Tibial artery (tissue), 4 donors: ENCODE results near the gene LZTS3.

Experiments used
- DNase-seq, 2 donors: peaks; one replicate each; pipeline ENCODE4 v3.0.0-alpha.2; 2019
- H3K27ac ChIP-seq, 2 donors: fragments of 200-600 bp; sonication (generic) in 1 of 2; 1 replicate in 1 of 2; 2 replicates in 1 of 2; pipeline ENCODE4 v1.5.1; 2018 to 2019; ENCODE audit warnings: mild to moderate bottlenecking in 1 of 2
- H3K27me3 ChIP-seq, 2 donors: fragments of 200-600 bp; sonication (generic) in 1 of 2; one replicate each; pipeline versions ENCODE4 v1.5.1 to v1.6.0; 2016 to 2019
- H3K36me3 ChIP-seq, 3 donors: fragments of 200-600 bp; sonication (generic) in 2 of 3; one replicate each; pipeline ENCODE4 v1.5.1; 2016 to 2019; ENCODE audit warnings: mild to moderate bottlenecking in 2 of 3
- H3K4me1 ChIP-seq, 4 donors: fragments of 200-600 bp; sonication (generic) in 2 of 4; 1 replicate in 3 of 4; 2 replicates in 1 of 4; pipeline ENCODE4 v1.5.1; 2016 to 2019
- H3K4me3 ChIP-seq, 2 donors: fragments of 200-600 bp; sonication (generic) in 1 of 2; 1 replicate in 1 of 2; 2 replicates in 1 of 2; pipeline ENCODE4 v1.5.1; 2018 to 2019; ENCODE audit warnings: mild to moderate bottlenecking in 2 of 2
- H3K9me3 ChIP-seq, 3 donors: fragments of 200-600 bp; sonication (generic) in 1 of 3; one replicate each; pipeline ENCODE4 v1.5.1; 2016 to 2019
- CTCF ChIP-seq, 2 experiments: fragments of 200-600 bp in 1 of 2; fragments of 450-650 bp in 1 of 2; IDR thresholded peaks; one replicate each; pipeline ENCODE4 v1.5.1; 2017 to 2019; ENCODE audit warnings: antibody characterized with exemption in 2 of 2, mild to moderate bottlenecking in 1 of 2, moderate library complexity in 1 of 2
- intact Hi-C: fragments of 100-400 bp; cut with DNase I; formaldehyde crosslinking; loops from one replicate; pipeline ENCODE4 v1.15.0; 2023; ENCODE audit warnings: low total_unique reads

LZTS3 gene

GRCh38 chr20:3166913-3167342 lies 6.4 kb downstream of the LZTS3 start:
- intact Hi-C loops: no loop called here
- H3K4me3 ChIP-seq: no peak overlapping the region
- no peak overlapping the region for H3K27ac ChIP-seq
- no peak for TF ChIP-seq CTCF (IDR thresholded peaks at IDR 0.05)
- peaks cover 0 to 15% (median 0%) of the 10 kb centered on the region in 4 donors for H3K4me1 ChIP-seq
- peaks cover 0 to 29% of the 10 kb centered on the region in 2 donors for H3K27me3 ChIP-seq
- peak in 1 of 2 donors; percentile 60 for DNase-seq
- peaks cover 0 to 8% (median 0%) of the 10 kb centered on the region in 3 donors for H3K36me3 ChIP-seq
- no peaks in the 10 kb centered on the region for H3K9me3 ChIP-seq

GRCh38 chr20:3166338-3166912 lies 6.9 kb downstream of the LZTS3 start:
- Histone ChIP-seq H3K27me3 (peaks cover 0 to 29% of the 10 kb centered on the region in 2 donors), H3K36me3 (peaks cover 0 to 8% (median 0%) of the 10 kb centered on the region in 3 donors), H3K4me1 (peaks cover 0 to 14% (median 0%) of the 10 kb centered on the region in 4 donors), H3K27ac (no peak overlapping the region), H3K9me3 (no peaks in the 10 kb centered on the region), H3K4me3 (no peak overlapping the region)
- TF ChIP-seq CTCF (IDR thresholded peaks at IDR 0.05): no peak
- peak in 1 of 2 donors; percentile 53 for DNase-seq
- intact Hi-C loops: no loop called here

GRCh38 chr20:3165473-3166337 lies 7.6 kb downstream of the LZTS3 start:
- peaks cover 0 to 14% (median 0%) of the 10 kb centered on the region in 4 donors for H3K4me1 ChIP-seq
- no peak overlapping the region for H3K27ac ChIP-seq
- intact Hi-C loops: no loop called here
- no peaks in the 10 kb centered on the region for H3K9me3 ChIP-seq
- H3K4me3 ChIP-seq: no peak overlapping the region
- no peak for TF ChIP-seq CTCF (IDR thresholded peaks at IDR 0.05)
- DNase-seq: peak; percentile 44 to 67
- peaks cover 0 to 8% (median 0%) of the 10 kb centered on the region in 3 donors for H3K36me3 ChIP-seq
- peaks cover 0 to 29% of the 10 kb centered on the region in 2 donors for H3K27me3 ChIP-seq

- H3K27me3 ChIP-seq: peaks cover 0 to 29% of the 10 kb centered on the region in 2 donors
- H3K36me3 ChIP-seq: peaks cover 0 to 8% (median 0%) of the 10 kb centered on the region in 3 donors
- no peak for TF ChIP-seq CTCF (IDR thresholded peaks at IDR 0.05)
- H3K27ac ChIP-seq: no peak overlapping the region
- H3K4me1 ChIP-seq: peaks cover 0 to 14% (median 1%) of the 10 kb centered on the region in 4 donors
- H3K9me3 ChIP-seq: no peaks in the 10 kb centered on the region
- intact Hi-C loops: no loop called here
- peak in 1 of 2 donors; percentile 62 for DNase-seq
- peak overlapping the region in 1 of 2 donors; percentile 20 for H3K4me3 ChIP-seq
Observed at GRCh38 chr20:3164763-3165410, 8.5 kb downstream of the LZTS3 start.

GRCh38 chr20:3164043-3164762 lies 9.1 kb downstream of the LZTS3 start:
- TF ChIP-seq CTCF (IDR thresholded peaks at IDR 0.05): no peak
- intact Hi-C loops: no loop called here

More at GRCh38 chr20:3164043-3164762, 9.1 kb downstream of the LZTS3 start:
- no peak for DNase-seq
- no peak overlapping the region for H3K27ac ChIP-seq
- peaks cover 0 to 14% (median 2%) of the 10 kb centered on the region in 4 donors for H3K4me1 ChIP-seq
- no peaks in the 10 kb centered on the region for H3K9me3 ChIP-seq
- H3K36me3 ChIP-seq: peaks cover 0 to 8% (median 0%) of the 10 kb centered on the region in 3 donors
- peaks cover 0 to 29% of the 10 kb centered on the region in 2 donors for H3K27me3 ChIP-seq
- H3K4me3 ChIP-seq: peak overlapping the region in 1 of 2 donors; percentile 20
